Superior temporal gyrus (tissue), 1 donor: ENCODE data around the gene OPTN.
A peak's percentile ranks its signal among the peaks of the same experiment; 100 is the strongest.
"Not testable (repeated sequence)": the region's sequence is repeated elsewhere in the genome, so short reads cannot be mapped to it uniquely, and the experiment has no call there.

Source experiments
- DNase-seq: peaks from one replicate; pipeline ENCODE4 v3.0.0-alpha.2; 2016; ENCODE audit errors: extremely low spot score

OPTN gene

DNA sequence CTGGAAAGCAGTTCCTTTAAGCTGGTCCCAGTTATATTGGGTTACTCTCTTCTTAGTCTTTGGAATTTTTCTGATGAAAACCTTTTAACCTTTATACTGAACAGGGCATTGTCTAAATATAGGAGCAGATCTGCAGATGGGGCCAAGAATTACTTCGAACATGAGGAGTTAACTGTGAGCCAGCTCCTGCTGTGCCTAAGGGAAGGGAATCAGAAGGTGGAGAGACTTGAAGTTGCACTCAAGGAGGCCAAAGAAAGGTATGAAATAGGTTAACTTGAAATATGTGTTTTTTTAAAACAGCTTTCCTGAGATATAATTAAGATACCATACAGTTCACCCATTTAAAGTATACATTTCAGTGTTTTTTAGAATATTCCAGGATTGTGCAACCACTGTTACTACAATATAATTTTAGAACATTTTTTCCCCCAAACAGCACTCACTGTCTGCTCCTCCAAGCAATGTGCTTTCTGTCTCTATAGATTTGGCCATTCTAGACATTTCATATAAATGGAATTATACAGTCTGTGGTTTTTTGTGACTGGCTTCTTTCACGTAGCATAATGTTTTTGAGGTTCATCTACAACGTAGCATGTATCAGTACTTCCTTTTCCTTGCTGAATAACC is 18.9 kb downstream of the OPTN start:
- no peak for DNase-seq

DNA sequence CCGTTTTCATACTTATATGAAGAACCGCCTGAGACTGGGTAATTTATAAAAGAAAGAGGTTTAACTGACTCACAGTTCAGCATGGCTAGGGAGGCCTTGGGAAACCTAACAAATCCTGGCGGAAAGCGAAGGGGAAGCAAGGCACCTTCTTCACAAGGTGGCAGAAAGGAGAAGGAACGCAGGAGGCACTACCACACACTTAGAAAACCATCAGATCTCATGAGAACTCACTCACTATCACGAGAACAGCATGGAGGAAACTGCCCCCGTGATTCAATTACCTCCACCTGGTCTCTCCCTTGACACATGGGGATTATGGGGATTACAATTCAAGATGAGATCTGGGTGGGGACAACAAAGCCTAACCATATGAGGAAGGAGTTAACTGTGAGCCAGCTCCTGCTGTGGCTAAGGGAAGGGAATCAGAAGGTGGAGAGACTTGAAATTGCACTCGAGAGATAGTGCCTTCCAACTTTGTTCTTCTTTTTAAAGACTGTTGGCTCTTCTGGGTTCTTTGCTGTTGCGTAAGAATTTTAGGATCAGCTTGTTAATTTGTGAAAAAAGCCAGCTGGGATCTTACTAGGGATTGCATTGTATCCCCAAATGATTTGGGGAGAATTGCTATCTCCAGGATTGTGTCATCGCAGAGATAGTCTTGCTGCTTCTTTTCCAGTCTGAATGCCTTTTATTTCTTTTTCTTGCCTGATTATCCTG is 21.0 kb downstream of the OPTN start:
- no peak for DNase-seq

DNA sequence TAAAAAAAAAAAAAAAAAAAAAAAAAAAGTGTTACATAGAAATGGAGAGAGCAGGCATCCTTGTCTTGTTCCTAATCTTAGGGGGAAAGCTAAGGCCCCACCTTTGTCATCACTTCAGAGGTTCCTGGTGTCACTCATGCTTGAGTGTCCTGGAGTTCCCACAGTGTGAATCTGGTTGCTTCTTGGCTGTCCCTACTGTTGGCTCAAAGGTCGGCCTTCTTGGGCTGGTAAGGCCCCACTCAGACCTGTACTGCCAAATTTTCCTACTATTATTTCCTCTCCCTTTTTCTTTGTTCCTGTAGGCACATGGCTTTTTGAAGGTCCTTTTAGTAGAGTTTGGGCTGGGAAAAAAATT is 21.5 kb downstream of the OPTN start:
- no peak for DNase-seq

DNA sequence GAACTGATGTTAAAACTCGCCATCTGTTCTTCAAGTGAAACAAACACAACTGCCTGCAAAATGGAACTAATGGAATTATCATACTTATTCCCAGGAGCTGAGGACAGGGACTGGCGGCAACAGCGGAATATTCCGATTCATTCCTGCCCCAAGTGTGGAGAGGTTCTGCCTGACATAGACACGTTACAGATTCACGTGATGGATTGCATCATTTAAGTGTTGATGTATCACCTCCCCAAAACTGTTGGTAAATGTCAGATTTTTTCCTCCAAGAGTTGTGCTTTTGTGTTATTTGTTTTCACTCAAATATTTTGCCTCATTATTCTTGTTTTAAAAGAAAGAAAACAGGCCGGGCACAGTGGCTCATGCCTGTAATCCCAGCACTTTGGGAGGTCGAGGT is 36.7 kb downstream of the OPTN start:
- DNase-seq, result no peak

DNA sequence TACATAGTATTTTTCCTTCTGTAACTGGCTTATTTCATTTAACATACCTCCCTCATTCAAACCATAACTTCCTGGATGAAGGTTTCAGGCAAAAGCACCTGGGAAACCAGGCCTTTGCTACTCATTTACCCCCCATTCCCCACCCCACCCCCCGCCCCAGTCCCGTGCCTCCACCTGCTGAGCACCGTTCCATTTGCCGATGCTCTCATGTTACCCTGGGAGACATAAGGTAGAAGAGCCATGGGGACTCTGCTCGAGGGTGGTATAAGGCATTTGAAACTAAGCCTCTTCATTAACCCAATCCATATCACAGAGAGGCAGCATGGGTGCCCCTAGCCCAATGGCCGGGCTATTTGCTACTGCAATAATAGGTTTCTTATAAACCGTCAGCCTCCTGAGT is 39.2 kb downstream of the OPTN start:
- DNase-seq, result no peak

DNA sequence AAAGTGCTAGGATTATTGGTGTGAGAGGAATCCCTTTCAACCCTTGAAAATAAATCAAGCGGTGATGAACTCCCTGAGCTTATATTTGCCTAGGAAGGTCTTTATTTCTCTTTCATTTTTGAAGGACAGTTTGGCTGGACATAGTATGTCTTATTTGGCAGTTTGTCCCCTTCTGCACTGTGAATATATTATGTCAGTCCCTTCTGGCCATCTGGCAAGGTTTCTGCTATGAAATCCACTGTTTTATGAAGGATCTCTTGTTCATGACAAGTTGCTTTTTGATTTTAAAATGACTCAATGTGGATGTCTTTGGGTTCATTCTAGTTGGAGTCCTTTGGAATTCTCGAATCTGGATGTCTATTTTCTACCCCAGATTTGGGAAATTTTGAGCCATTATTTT is 39.7 kb downstream of the OPTN start:
- DNase-seq, result no peak

DNA sequence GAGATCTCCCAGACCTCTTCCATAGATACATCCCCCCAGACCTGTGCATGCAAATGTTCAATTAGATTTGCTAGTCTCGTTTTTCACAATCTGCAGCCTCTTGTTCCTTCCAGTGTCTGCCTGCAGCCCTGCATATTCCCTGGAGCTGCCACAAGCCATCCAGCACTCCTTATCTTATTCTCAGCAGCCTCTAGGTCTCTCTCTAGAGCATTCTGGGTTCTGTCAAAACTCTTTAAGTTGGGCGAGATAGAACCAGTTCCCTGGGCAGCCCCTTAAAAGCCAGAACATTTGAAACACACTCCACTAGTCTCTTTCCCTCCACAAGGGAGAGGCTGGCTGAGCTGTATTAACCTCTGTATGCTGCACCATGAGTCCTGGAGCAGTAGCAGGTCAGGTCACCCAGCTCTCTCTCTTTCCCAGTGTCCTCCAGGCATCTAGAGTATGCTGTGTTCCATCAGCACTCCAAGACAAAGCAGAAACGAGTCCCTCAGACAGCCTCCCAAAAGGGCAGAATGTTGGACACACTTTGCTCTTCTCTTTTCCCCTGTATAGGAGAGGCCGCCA is 40.7 kb downstream of the OPTN start:
- DNase-seq, result no peak

DNA sequence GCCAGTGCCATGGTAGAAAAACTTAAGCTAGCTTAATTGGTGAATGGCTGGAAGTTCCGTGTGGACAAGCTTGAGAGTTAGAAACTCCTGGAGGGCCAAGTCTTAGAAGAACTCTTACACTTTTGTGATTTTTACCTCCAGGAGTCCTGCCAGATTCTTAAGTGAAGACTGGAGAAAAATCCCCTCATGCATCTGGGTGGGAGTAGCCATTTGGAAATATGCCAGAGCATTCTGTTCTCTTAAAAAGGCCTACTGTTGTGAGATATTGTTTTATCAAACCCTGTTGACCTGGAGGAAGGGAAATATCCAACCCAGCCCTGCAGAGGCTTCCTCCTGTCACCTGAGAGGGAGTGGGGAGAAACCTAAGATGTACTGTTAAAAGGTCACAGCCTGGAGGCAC is 43.8 kb downstream of the OPTN start:
- DNase-seq, result no peak

DNA sequence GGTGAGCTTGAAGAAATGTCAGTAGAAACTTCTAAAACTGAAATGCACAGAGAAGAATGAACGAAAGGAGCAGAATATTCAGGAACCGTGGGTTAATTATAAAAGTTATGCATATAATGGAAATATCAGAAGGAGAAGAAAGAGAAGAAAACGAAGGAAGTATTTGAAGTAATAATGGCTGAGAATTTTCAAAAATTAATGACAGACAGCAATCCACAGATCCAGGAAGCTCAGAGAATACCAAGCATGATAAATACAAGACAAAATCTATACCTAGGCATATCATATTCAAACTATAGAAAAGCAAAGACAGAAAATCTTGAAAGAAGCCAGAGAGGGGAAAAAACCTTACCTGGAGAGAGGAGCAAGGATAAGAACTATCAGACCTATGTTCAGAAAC is 44.9 kb downstream of the OPTN start:
- DNase-seq, result no peak

DNA sequence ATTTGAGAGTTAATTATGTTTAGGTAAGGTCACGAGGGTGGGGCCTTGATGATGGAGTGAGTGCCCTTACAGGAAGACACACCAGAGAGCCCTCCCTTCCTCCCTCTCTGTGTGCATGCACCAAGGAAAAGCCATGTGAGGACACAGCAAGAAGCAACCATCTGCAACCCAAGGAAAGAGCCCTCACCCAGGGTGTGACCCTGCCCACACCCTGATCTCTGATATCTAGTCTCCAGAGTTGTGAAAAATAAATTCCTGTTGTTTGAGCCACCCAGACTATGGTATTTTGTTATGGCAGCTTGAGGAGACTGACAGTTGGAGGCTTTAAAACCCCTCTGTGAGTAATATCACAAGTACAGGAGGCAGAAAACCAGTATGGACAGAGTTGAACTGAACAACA is 46.4 kb downstream of the OPTN start:
- no peak for DNase-seq

DNA sequence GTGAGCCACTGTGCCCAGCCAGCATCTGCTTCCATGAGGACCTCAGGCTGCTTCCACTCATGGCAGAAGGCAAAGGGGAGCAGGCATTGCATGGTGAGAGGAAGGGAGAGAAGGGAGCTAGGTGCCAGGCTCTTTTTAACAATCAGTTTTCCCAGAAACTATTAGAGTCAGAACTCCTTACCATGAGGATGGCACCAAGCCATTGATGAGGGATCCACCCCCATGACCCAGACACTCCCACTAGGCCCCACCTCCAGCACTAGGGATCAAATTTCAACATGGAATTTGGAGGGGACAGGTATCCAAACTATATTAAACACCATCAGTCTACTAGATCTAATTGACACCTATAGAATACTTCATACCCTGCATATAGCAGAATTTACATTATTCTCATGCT is 47.2 kb downstream of the OPTN start:
- no peak for DNase-seq

DNA sequence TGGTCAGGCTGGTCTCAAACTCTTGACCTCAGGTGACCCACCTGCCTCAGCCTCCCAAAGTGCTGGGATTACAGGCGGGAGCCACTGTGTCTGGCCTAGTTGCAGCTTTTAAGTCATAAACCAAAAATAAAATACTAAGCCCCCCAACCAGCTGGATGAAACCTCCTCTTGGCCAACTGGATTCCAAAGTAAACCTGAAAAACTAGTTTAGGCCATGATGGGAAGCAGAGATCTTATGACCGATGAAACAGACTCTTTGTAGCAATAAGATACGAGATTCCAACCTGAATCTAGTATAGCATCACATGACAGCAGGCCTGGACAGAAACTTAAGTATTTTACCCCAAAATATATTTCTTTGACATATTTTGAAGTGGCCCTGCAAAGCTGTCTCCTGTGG is 52.3 kb downstream of the OPTN start:
- no peak for DNase-seq

DNA sequence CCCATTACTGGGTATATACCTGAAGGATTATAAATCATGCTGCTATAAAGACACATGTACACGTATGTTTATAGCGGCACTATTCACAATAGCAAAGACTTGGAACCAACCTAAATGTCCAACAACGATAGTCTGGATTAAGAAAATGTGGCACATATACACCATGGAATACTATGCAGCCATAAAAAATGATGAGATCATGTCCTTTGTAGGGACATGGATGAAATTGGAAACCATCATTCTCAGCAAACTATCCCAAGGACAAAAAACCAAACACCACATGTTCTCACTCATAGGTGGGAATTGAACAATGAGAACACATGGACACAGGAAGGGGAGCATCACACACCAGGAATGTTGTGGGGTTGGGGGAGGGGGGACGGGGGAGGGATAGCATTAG is 55.9 kb downstream of the OPTN start:
- not testable (repeated sequence) for DNase-seq

DNA sequence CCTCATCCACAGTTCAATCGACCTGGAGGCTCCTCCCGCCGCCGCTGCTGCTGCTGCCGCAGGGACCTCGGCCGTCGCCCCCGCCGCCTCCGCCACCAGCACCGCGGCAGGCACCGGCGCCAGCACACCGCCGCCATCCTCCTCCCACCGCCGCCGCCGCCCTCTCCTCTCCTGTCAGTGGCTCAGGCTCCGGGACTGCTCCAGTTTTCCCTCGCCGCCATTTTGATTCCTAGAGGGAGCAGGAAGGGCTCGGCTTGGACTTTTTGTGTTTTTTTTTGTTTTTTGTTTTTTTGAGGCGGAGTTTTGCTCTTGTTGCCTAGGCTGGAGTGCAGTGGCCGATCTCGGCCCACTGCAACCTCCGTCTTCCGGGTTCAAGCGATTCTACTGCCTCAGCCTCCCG is 58.4 kb downstream of the OPTN start:
- DNase-seq, result no peak

DNA sequence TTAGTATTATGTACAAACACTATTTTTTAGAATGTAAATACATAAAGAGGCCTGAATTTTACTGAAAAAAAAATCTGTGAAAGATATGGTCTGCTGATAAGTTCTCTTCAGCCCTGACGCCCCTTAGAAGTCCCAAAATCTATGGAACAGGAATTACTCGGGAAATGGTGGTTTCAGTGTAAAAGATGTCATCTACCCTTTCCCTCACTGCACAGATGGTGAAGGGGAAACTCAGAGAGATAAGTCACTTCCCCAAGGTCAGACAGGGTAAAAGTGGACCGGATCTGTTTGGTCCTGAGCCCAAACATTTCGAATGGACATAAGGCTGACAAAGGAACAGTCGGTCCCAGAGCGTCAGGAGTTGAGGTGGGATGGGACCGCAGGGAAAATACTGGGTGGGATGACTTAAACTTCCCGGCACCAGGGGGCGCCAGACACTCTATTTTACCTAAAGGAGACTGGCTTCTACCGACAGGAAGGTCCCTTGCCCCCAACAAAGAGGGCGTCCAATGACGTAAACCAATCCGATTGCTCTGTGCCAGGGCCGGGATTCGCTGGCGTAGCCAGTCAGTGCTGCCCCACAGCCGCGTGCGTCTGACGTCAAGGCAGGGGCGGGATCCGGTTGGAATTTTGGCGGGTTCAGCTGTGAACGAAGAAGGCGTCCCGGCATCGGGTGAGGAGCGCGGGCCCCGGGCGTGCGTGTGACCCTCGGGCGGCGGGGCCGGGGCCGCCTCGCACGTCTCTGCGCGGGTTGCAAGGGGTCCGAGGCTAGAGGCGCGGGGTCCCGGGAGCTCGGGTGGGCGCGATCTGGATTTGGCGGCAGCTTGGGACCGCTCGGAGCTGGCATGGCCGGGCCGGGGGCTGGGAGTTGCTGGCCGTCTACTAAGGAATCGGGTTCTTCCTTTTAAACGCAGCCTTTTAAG is 61.2 kb downstream of the OPTN start, which contains the start of gene MCM10:
TSS of gene MCM10 (plus strand) at position 625 of the 923 bp plus-strand sequence. CDS start 2,645 bp downstream, outside the sequence.
- peak; percentile 100 for DNase-seq

DNA sequence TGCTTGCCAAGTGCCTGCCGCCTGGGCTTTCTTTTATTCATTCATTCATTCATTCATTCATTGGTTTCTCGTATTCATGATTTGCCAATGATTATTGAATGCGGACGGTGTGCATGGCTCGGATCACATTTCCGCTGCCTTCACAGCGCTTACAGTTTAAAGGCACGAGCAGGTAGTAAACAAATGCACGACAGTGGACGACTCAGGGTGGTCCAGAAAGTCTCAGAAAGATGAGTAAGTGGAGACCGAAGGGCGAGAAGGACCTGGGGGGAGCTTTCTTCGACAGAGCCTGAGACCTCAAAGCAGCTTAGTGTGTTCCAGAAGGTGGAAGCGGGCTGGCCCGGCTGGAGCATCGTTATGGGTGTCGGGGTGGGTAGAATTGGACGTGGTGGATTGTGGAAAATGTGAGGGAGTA is 61.9 kb downstream of the OPTN start:
- DNase-seq, result no peak

DNA sequence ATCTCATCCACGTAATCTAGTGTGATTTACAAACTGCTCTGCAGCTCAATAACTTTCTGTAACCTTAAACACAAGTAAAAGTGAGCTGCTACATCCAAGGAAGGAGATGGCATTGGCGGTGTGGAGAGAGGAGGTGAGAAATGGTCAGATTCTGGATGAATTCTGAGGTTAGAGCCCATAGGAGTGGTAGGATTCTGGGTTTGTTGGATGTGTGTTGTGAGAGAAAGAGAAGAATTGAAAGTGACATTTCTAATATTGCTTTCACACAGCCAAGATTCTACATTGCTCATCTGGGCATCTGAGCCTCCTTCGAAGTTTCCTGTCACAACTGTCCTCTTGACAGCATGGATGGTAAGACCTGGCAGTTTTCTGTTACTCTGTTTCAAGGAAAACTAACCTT is 63.9 kb downstream of the OPTN start:
- DNase-seq, result no peak

DNA sequence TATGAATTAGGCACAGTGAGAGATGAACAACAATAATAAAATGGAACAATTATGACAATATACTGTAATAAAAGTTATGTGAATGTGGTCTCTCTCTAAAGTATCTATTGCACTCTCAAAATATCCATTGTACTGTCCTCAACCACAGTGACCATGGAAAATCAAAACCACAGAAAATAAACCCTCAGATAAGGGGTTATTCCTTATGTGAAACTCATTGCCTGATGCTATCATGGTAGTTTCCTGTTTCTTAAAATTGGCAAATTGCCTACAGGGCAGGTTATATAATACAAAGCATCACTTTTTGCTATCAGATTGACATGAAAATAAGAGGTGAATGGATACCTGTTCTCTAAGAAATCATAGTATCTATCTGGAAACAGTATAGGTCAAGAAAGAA is 65.2 kb downstream of the OPTN start:
- no peak for DNase-seq

DNA sequence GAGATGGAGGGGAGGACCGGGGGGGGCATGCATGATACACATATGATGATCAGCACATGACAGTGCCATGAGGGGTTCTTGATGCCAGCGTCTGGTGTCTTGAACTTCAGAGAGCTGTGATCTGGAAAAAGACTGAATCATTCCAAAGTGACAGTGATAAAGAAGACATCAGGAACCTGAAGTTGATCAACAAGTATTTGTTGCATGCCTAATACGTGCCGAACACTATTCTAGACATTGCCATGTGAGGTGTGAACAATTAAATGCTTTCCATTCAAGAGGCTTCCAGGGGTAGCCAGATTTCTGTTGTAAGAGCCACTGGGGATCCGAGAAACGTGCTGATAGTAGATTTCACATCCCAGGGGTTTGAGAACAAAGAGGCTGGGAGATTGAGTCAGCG is 67.6 kb downstream of the OPTN start:
- DNase-seq, result no peak

DNA sequence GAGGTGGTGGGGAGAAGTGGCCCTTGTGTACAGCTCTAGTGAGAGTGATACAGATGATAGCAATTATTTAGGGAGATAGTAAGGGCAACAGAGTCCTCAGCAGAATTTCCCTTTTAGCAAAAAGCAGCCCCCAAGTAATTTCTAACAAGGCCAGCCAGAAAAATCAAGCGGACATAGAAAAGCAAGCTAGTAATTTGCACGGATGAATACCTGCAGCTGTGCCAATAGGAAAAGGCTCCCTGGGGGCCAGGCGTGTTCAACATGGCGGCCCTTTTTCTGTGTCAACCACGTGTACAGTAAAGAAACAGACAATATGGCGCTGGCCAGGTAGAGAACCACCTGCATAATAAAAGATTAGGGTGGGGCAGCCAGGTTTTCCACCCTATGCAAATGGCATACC is 68.8 kb downstream of the OPTN start:
- no peak for DNase-seq

DNA sequence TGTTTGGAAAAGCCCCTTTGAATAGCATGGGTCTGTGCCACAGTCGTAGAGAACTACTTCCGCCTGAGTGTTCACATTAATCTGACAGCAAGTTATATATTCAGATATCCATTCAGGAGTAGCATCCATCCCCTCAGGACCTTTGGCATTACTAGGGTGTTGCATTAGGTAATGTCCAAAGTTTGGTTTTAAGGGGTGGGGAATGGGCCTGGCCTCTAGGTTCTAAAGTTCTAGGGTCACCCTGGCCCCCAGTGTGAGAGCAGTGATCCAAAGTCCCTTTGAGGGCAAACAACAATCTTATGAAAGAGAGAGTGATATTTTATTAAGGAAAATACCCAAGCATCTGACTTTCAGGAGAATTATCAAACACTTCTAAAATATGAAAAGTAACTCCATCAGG is 73.7 kb downstream of the OPTN start:
- DNase-seq, result no peak

DNA sequence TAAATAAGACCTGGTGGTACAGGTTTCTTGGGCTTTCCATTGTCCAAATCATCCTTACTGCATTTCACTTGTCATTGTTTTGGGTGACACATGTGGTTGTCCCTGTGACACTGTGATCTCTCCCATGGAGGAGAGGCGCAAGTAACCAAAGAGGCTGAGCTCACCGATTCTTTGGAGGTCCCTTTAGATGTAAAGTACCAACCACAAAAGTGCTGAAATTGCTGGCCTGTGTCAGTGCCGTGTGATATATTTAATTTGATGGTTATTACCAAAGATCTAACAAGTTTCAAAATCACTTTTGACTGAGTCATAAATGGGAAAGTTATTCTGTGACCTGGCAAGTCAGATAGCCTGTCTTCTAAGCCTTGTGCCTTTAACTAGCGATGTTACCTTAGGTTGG is 80.8 kb downstream of the OPTN start:
- DNase-seq, result no peak
